Endothelial cell (in vitro differentiated cells): ENCODE measurements around the gene HTT. TPM values are rescaled to one million over a fixed set of nuclear protein-coding genes. Genes with fewer than 3 reads are reported as not detected.

Source experiments
- DNase-seq: peaks from one replicate; pipeline ENCODE4 v3.0.0; 2021; ENCODE audit warnings: low spot score
- H3K27ac Mint-ChIP-seq: one replicate; pipeline ENCODE4 v1.8.0; 2021; ENCODE audit warnings: mixed read lengths, inconsistent platforms; ENCODE audit not compliant: unreplicated experiment
- H3K27me3 Mint-ChIP-seq: one replicate; pipeline ENCODE4 v1.8.0; 2021; ENCODE audit warnings: mild to moderate bottlenecking, moderate library complexity, mixed read lengths, inconsistent platforms; ENCODE audit not compliant: unreplicated experiment
- H3K36me3 Mint-ChIP-seq: one replicate; pipeline ENCODE4 v1.8.0; 2021; ENCODE audit warnings: mild to moderate bottlenecking, low read depth, mixed read lengths, inconsistent platforms; ENCODE audit not compliant: unreplicated experiment
- H3K4me1 Mint-ChIP-seq: one replicate; pipeline ENCODE4 v1.8.0; 2021; ENCODE audit warnings: mild to moderate bottlenecking, mixed read lengths, inconsistent platforms; ENCODE audit not compliant: unreplicated experiment
- H3K4me3 Mint-ChIP-seq: one replicate; pipeline ENCODE4 v1.8.0; 2021; ENCODE audit warnings: mild to moderate bottlenecking, mixed read lengths, inconsistent platforms; ENCODE audit not compliant: unreplicated experiment
- H3K9me3 Mint-ChIP-seq: one replicate; pipeline ENCODE4 v1.8.0; 2021; ENCODE audit warnings: mixed read lengths, inconsistent platforms; ENCODE audit not compliant: unreplicated experiment
- total RNA-seq: library from RNA; stranded (reverse); fragmentation: NEBNext Ultra II Directional; extraction: Animal tissue kit (Norgen Biotek cat#: 25700); gene quantifications from one replicate; pipeline ENCODE4 v1.2.1, GENCODE V29; 2021; ENCODE audit not compliant: unreplicated experiment
- TF ChIP-seq, protein P1 (sequence below): fragments of 200-600 bp; sonication (generic); IDR thresholded peaks from one replicate; pipeline ENCODE4 v1.5.0; 2021; ENCODE audit warnings: antibody characterized with exemption; ENCODE audit not compliant: unreplicated experiment

The HTT gene
- total RNA-seq, 1 donor from 2014 or later, result 62.4 TPM

DNA sequence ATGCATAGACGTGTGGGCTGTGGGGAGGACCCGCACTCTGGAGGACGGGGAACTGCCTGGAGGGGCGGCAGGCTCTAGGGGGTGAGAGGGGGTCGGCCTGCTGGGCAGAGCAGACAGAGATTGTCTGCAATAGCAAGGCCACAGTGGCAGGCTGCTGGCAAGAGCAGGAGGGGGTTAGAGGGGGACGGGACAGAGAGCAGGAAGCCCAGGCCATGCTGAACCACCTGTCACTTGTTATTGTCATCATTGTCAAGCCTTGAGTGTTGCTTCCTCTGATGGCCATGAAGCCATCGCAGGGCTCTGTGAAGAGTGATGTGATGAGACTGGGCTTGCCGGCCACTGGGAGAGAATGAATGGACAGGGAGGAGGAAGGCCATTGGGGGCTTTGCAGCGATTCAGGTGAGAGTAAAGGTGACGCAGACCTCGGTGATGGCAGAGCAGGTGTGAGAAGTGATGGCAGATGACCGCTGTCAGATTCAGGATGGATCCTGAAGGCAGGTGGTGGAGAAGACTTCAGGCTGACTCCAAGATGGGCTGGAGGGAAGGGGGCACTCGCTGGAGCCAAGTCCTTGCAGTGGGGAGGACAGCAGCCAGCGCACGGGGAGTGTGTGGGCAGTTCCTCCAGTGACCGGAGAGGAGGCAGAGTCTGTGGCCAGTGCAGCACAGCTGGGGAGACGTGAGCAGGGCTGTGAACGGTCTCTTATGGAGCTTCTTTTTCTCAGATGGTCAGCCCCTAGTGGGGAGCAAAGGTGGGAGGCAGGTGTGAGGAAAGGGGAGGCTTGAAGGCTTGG is 43.7 kb upstream of the HTT start:
- H3K27me3 Mint-ChIP-seq, result peaks cover 7% of the 10 kb centered on the region
- TF ChIP-seq, protein P1, sequence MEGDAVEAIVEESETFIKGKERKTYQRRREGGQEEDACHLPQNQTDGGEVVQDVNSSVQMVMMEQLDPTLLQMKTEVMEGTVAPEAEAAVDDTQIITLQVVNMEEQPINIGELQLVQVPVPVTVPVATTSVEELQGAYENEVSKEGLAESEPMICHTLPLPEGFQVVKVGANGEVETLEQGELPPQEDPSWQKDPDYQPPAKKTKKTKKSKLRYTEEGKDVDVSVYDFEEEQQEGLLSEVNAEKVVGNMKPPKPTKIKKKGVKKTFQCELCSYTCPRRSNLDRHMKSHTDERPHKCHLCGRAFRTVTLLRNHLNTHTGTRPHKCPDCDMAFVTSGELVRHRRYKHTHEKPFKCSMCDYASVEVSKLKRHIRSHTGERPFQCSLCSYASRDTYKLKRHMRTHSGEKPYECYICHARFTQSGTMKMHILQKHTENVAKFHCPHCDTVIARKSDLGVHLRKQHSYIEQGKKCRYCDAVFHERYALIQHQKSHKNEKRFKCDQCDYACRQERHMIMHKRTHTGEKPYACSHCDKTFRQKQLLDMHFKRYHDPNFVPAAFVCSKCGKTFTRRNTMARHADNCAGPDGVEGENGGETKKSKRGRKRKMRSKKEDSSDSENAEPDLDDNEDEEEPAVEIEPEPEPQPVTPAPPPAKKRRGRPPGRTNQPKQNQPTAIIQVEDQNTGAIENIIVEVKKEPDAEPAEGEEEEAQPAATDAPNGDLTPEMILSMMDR, result no peak

DNA sequence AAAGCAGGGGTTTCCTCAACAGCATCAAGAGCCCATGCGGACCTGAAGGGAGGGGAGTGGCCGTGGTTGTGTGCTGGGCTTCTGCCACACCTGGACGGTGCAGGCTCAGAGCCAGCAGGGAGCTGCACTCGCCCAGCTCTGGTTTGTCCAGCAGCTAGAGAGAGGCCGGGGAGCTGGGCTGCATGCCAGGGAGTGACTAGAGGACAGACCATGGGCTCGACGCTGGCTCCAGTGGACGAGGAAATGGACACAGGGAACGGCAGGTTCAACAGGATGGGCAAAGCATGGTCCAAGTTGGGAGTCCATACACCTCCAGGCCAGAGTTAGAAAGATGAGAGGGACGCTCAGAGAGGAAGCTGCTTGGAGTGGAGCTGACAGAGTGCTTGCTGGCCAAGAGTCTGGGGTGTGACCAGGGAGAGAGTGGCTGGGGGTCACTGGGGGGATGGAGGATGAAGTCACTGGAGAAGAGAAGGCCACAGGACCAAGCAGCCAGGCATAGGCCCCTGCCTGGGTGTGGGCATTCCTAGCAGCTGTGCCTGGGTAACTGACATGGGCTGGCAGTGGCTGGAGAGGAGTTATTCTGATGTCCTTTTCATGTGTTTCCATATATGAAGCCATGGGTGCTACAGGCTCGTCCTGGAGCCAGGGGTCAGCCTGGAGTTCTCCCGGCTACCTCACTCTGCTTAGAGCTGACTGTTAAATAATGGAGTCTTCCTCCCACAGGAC is 43.0 kb upstream of the HTT start:
- no peaks in the 10 kb centered on the region for H3K9me3 Mint-ChIP-seq
- H3K27me3 Mint-ChIP-seq, result peaks cover 7% of the 10 kb centered on the region
- no peaks in the 10 kb centered on the region for H3K36me3 Mint-ChIP-seq
- H3K4me3 Mint-ChIP-seq, result no peak overlapping the region
- TF ChIP-seq, protein P1, result no peak
- H3K4me1 Mint-ChIP-seq, result no peaks in the 10 kb centered on the region
- no peak overlapping the region for H3K27ac Mint-ChIP-seq
- no peak for DNase-seq

More for the DNA sequence above, 43.7 kb upstream of the HTT start:
- H3K9me3 Mint-ChIP-seq, result no peaks in the 10 kb centered on the region
- H3K36me3 Mint-ChIP-seq, result no peaks in the 10 kb centered on the region
- H3K4me3 Mint-ChIP-seq, result no peak overlapping the region
- H3K4me1 Mint-ChIP-seq, result no peaks in the 10 kb centered on the region
- H3K27ac Mint-ChIP-seq, result no peak overlapping the region
- DNase-seq, result no peak

DNA sequence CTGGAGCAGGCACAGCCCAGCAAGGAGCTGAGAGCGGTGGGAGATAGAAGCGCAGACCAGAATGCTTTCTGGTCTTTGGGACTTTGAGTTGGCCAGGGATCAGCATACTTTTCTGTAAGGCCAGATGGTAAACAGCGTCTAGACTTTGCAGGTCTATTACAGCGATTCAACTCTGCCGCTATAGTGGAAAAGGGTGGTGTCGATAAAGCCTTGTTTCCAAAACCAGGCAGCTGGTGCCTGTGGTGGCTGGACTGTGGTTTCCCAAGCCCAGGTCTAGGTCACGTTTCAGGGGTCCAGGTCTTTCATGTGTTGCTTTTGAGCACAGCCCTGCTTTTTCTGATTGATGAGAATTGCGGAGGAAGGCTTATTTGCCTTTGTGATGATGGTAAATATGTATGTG is 40.2 kb upstream of the HTT start:
- Mint-ChIP-seq H3K9me3 (no peaks in the 10 kb centered on the region), H3K36me3 (no peaks in the 10 kb centered on the region), H3K27ac (no peak overlapping the region), H3K4me3 (no peak overlapping the region), H3K27me3 (peaks cover 7% of the 10 kb centered on the region), H3K4me1 (peaks cover 4% of the 10 kb centered on the region)
- DNase-seq, result no peak
- TF ChIP-seq, protein P1, result no peak

DNA sequence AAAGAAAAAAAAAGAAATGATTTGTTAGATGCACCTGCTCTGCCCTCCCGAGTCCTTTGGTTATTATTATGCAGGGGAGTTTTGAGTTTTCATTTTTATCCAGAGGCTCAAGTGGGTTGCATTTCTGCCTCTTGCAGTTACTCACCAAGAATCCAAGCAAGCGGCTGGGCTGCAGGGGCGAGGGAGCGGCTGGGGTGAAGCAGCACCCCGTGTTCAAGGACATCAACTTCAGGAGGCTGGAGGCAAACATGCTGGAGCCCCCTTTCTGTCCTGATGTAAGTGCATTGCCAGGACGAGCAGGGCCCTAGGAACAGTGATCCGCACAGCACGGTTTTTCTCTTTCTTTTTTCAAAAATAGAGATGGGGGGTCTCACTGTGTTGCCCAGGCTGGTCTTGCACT is 39.2 kb upstream of the HTT start:
- no peak for DNase-seq
- Mint-ChIP-seq H3K27me3 (peaks cover 7% of the 10 kb centered on the region), H3K27ac (no peak overlapping the region), H3K4me3 (no peak overlapping the region), H3K36me3 (no peaks in the 10 kb centered on the region), H3K9me3 (no peaks in the 10 kb centered on the region), H3K4me1 (peaks cover 4% of the 10 kb centered on the region)
- TF ChIP-seq, protein P1, result no peak

DNA sequence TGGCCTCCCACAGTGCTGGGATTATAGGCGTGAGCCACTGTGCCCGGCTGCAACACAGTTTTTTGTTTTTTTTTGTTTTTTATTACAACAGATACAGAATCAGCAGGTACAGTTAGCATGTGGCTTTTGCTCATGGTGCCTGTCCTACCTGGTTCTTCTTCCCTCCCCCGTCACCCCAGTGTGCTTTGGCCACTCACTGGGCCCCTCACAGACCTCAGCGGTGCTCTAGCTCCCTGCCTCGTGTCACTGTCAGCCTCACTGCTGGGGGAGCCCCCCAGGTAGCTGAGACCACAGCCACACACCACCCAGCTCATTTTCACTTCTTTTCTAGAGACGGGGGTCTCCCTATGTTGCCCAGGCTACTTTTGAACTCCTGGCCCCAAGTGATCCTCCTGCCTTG is 38.8 kb upstream of the HTT start:
- Mint-ChIP-seq H3K27ac (no peak overlapping the region), H3K4me1 (peaks cover 4% of the 10 kb centered on the region), H3K4me3 (no peak overlapping the region), H3K27me3 (peaks cover 7% of the 10 kb centered on the region), H3K9me3 (no peaks in the 10 kb centered on the region), H3K36me3 (no peaks in the 10 kb centered on the region)
- TF ChIP-seq, protein P1, result no peak
- no peak for DNase-seq
